Retinal pigment epithelial cell (primary cell): Measurements from ENCODE around the gene UGT1A8.
"Not testable (repeated sequence)": the region's sequence is repeated elsewhere in the genome, so short reads cannot be mapped to it uniquely, and the experiment has no call there.

Source experiments
- DNase-seq: peaks from one replicate; pipeline ENCODE4 v3.0.0-alpha.2; 2010; ENCODE audit warnings: low read depth
- H3K4me3 ChIP-seq: 2 replicates; pipeline ENCODE4 v1.5.1; 2011; ENCODE audit warnings: mild to moderate bottlenecking, low read length, control low read depth, moderate library complexity
- TF ChIP-seq, protein P1 (sequence below): conservative IDR thresholded peaks from 2 replicates; pipeline ENCODE4 v1.5.1; 2011; ENCODE audit warnings: low read depth, low read length, control low read depth, inconsistent platforms

The UGT1A8 gene

DNA sequence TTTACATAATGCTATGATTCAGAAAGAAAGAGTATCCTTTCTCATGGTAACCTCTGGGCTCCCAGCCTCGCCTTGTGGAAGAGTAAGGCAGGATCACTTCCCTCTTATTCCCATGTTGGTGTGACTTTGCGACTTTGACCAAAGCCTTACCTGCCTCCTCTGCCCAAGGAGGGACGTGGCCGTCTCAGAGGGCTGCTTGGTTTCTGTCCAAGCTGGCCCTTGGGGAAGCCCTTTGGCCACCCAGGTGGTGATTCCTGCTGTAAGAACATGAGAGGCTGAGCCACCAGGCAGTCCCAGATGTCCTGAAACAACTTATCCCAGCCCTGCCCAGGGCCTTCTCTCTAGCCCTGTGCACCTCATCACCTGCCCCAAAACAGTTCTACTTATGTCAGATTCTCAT, 81.3 kb downstream of the UGT1A8 start:
- H3K4me3 ChIP-seq: no peak overlapping the region
- TF ChIP-seq, protein P1, sequence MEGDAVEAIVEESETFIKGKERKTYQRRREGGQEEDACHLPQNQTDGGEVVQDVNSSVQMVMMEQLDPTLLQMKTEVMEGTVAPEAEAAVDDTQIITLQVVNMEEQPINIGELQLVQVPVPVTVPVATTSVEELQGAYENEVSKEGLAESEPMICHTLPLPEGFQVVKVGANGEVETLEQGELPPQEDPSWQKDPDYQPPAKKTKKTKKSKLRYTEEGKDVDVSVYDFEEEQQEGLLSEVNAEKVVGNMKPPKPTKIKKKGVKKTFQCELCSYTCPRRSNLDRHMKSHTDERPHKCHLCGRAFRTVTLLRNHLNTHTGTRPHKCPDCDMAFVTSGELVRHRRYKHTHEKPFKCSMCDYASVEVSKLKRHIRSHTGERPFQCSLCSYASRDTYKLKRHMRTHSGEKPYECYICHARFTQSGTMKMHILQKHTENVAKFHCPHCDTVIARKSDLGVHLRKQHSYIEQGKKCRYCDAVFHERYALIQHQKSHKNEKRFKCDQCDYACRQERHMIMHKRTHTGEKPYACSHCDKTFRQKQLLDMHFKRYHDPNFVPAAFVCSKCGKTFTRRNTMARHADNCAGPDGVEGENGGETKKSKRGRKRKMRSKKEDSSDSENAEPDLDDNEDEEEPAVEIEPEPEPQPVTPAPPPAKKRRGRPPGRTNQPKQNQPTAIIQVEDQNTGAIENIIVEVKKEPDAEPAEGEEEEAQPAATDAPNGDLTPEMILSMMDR: no peak

GRCh38 chr2:233699424-233700027, 82.1 kb downstream of the UGT1A8 start:
- DNase-seq: no peak
- TF ChIP-seq, protein P1: no peak
- H3K4me3 ChIP-seq: no peak overlapping the region

More for the DNA sequence above, 81.3 kb downstream of the UGT1A8 start:
- no peak for DNase-seq

- DNase-seq: peak; percentile 31
- TF ChIP-seq, protein P1: no peak
- no peak overlapping the region for H3K4me3 ChIP-seq
Observed at GRCh38 chr2:233700028-233700635, 82.7 kb downstream of the UGT1A8 start.

- not testable (repeated sequence) for H3K4me3 ChIP-seq, DNase-seq
Observed at GRCh38 chr2:233700842-233701241, 83.4 kb downstream of the UGT1A8 start.

GRCh38 chr2:233702238-233702637, 84.8 kb downstream of the UGT1A8 start:
- TF ChIP-seq, protein P1: no peak
- DNase-seq: no peak
- H3K4me3 ChIP-seq: no peak overlapping the region

- no peak overlapping the region for H3K4me3 ChIP-seq
- no peak for DNase-seq
- TF ChIP-seq, protein P1: no peak
Observed at GRCh38 chr2:233705911-233706506, 88.6 kb downstream of the UGT1A8 start.

- H3K4me3 ChIP-seq: no peak overlapping the region
- TF ChIP-seq, protein P1: no peak
- DNase-seq: no peak
Observed at GRCh38 chr2:233706720-233707119, 89.3 kb downstream of the UGT1A8 start.
